H9 (cell line): ENCODE data around the gene PRPF19. TPM values are rescaled to one million over a fixed set of nuclear protein-coding genes. Genes with fewer than 3 reads are reported as not detected.

ENCODE experiments used
- DNase-seq: peaks from one replicate; pipeline ENCODE4 v3.0.0-alpha.2; 2017
- H2AFZ ChIP-seq: one replicate; pipeline ENCODE4 v1.6.1; 2013; ENCODE audit warnings: mild to moderate bottlenecking, low read length, control low read depth, moderate library complexity
- H2AK5ac ChIP-seq: 2 replicates; pipeline ENCODE4 v1.6.1; 2013; ENCODE audit warnings: low read length, control low read depth, mixed read lengths; ENCODE audit not compliant: insufficient read length
- H2BK120ac ChIP-seq: one replicate; pipeline ENCODE4 v1.6.1; 2013; ENCODE audit warnings: low read depth, mild to moderate bottlenecking, low read length, control low read depth, inconsistent platforms; ENCODE audit not compliant: poor library complexity, severe bottlenecking
- H2BK12ac ChIP-seq: 2 replicates; pipeline ENCODE4 v1.6.1; 2013; ENCODE audit warnings: low read length, control low read depth, mixed read lengths, low read depth; ENCODE audit not compliant: insufficient read length
- H2BK15ac ChIP-seq: 2 replicates; pipeline ENCODE4 v1.6.1; 2013; ENCODE audit warnings: low read depth, low read length, control low read depth
- H2BK20ac ChIP-seq: one replicate; pipeline ENCODE4 v1.6.1; 2013; ENCODE audit warnings: low read depth, mild to moderate bottlenecking, low read length, control low read depth, inconsistent platforms; ENCODE audit not compliant: poor library complexity, severe bottlenecking
- H2BK5ac ChIP-seq: 2 replicates; pipeline ENCODE4 v1.6.1; 2013; ENCODE audit warnings: low read length, control low read depth, mixed read lengths; ENCODE audit not compliant: insufficient read length
- H3K14ac ChIP-seq: 2 replicates; pipeline ENCODE4 v1.6.1; 2013; ENCODE audit warnings: low read length, control low read depth; ENCODE audit not compliant: insufficient read depth
- H3K18ac ChIP-seq: 2 replicates; pipeline ENCODE4 v1.6.1; 2013; ENCODE audit warnings: low read depth, mild to moderate bottlenecking, mixed read lengths, low read length, control low read depth; ENCODE audit not compliant: insufficient read length
- H3K23ac ChIP-seq: 2 replicates; pipeline ENCODE4 v1.6.1; 2013; ENCODE audit warnings: low read length, control low read depth, mixed read lengths, low read depth; ENCODE audit not compliant: insufficient read length
- H3K23me2 ChIP-seq: 2 replicates; pipeline ENCODE4 v1.6.1; 2013; ENCODE audit warnings: low read depth, mild to moderate bottlenecking, mixed read lengths, low read length, control low read depth; ENCODE audit not compliant: insufficient read length, poor library complexity, severe bottlenecking
- H3K27ac ChIP-seq: 2 replicates; pipeline ENCODE4 v1.5.1; 2013; ENCODE audit warnings: low read length, control low read depth, mixed read lengths, low read depth; ENCODE audit not compliant: insufficient read length
- H3K27me3 ChIP-seq: 2 replicates; pipeline ENCODE4 v1.6.1; 2013; ENCODE audit warnings: low read length, control low read depth, inconsistent platforms; ENCODE audit not compliant: insufficient read depth
- H3K4ac ChIP-seq: 2 replicates; pipeline ENCODE4 v1.6.1; 2013; ENCODE audit warnings: low read depth, mild to moderate bottlenecking, control low read depth, inconsistent platforms, low read length, moderate library complexity
- H3K4me1 ChIP-seq: 2 replicates; pipeline ENCODE4 v1.6.1; 2013; ENCODE audit warnings: low read length, control low read depth, inconsistent platforms; ENCODE audit not compliant: insufficient read depth
- H3K4me2 ChIP-seq: 2 replicates; pipeline ENCODE4 v1.6.1; 2013; ENCODE audit warnings: low read length, control low read depth, mixed read lengths; ENCODE audit not compliant: insufficient read length, insufficient read depth
- H3K56ac ChIP-seq: 2 replicates; pipeline ENCODE4 v1.6.1; 2013; ENCODE audit warnings: low read depth, mild to moderate bottlenecking, mixed read lengths, low read length, control low read depth; ENCODE audit not compliant: insufficient read length
- H3K79me1 ChIP-seq: 2 replicates; pipeline ENCODE4 v1.6.1; 2013; ENCODE audit warnings: low read depth, mild to moderate bottlenecking, moderate library complexity, low read length, control low read depth, inconsistent platforms; ENCODE audit not compliant: insufficient read depth, poor library complexity, severe bottlenecking
- H3K79me2 ChIP-seq: 2 replicates; pipeline ENCODE4 v1.6.1; 2013; ENCODE audit warnings: low read length, control low read depth, inconsistent platforms; ENCODE audit not compliant: insufficient read depth
- H3K9ac ChIP-seq: 2 replicates; pipeline ENCODE4 v1.6.1; 2013; ENCODE audit warnings: low read length, control low read depth, mixed read lengths; ENCODE audit not compliant: insufficient read length; ENCODE audit errors: extremely low read depth
- H3K9me3 ChIP-seq: one replicate; pipeline ENCODE4 v1.6.1; 2013; ENCODE audit warnings: low read depth, low read length, inconsistent platforms; ENCODE audit not compliant: control insufficient read depth
- H3T11ph ChIP-seq: one replicate; pipeline ENCODE4 v1.6.1; 2013; ENCODE audit warnings: mild to moderate bottlenecking, low read length, control low read depth, inconsistent platforms
- H4K20me1 ChIP-seq: one replicate; pipeline ENCODE4 v1.6.1; 2013; ENCODE audit not compliant: control insufficient read depth, insufficient read length, insufficient read depth
- H4K5ac ChIP-seq: 2 replicates; pipeline ENCODE4 v1.6.1; 2013; ENCODE audit warnings: low read depth, mild to moderate bottlenecking, mixed read lengths, low read length, control low read depth; ENCODE audit not compliant: insufficient read length
- H4K8ac ChIP-seq: replicated peaks from 2 replicates; pipeline ENCODE4 v1.6.1; 2013; ENCODE audit warnings: low read length, control low read depth, mixed read lengths, low read depth; ENCODE audit not compliant: insufficient read length
- H4K91ac ChIP-seq: 2 replicates; pipeline ENCODE4 v1.6.1; 2013; ENCODE audit warnings: low read depth, mild to moderate bottlenecking, moderate library complexity, mixed read lengths, low read length, control low read depth; ENCODE audit not compliant: insufficient read length
- H3K27ac Mint-ChIP-seq, 3 experiments: 2 replicates in 2 of 3; 3 replicates in 1 of 3; pipeline ENCODE4 v1.8.0; 2020 to 2021; ENCODE audit warnings: mixed read lengths in 3 of 3, mild to moderate bottlenecking in 1 of 3, moderate library complexity in 1 of 3
- H3K27me3 Mint-ChIP-seq: 2 replicates; pipeline ENCODE4 v1.8.0; 2021; ENCODE audit warnings: low read depth, mild to moderate bottlenecking, moderate library complexity, mixed read lengths
- H3K36me3 Mint-ChIP-seq, 3 experiments: 2 replicates in 2 of 3; 3 replicates in 1 of 3; pipeline ENCODE4 v1.8.0; 2020 to 2021; ENCODE audit warnings: low read depth in 3 of 3, mixed read lengths in 3 of 3; ENCODE audit not compliant: insufficient read depth in 1 of 3
- H3K4me1 Mint-ChIP-seq, 2 experiments: 2 replicates each; pipeline ENCODE4 v1.8.0; 2020; ENCODE audit warnings: mixed read lengths in 2 of 2
- H3K4me3 Mint-ChIP-seq, 2 experiments: 2 replicates in 1 of 2; 3 replicates in 1 of 2; pipeline ENCODE4 v1.8.0; 2020 to 2021; ENCODE audit warnings: mild to moderate bottlenecking in 2 of 2, mixed read lengths in 2 of 2, moderate library complexity in 1 of 2
- H3K9me3 Mint-ChIP-seq, 2 experiments: 2 replicates in 1 of 2; 3 replicates in 1 of 2; pipeline ENCODE4 v1.8.0; 2020; ENCODE audit warnings: mild to moderate bottlenecking in 2 of 2, mixed read lengths in 2 of 2, moderate library complexity in 1 of 2
- CTCF ChIP-seq: fragments of 200-600 bp; sonication (generic); conservative IDR thresholded peaks from 3 replicates; pipeline ENCODE4 v1.8.0; 2021; ENCODE audit warnings: antibody characterized with exemption, mild to moderate bottlenecking
- WGBS: extraction: QIAGEN DNeasy Blood & Tissue Kit; methylation state at CpG from one replicate; pipeline ENCODE4 v1.1.7; 2013; ENCODE audit warnings: missing lambda C conversion rate, low lambda C conversion rate, mixed read lengths; ENCODE audit not compliant: insufficient read length; ENCODE audit errors: extremely low coverage; 5-methylcytosine and 5-hydroxymethylcytosine counted together
- total RNA-seq: library from RNA; stranded (reverse); gene quantifications from 2 replicates; pipeline ENCODE4 v1.2.1, GENCODE V29; 2021

Gene PRPF19
- total RNA-seq, 1 experiment from 2014 or later, result 130 TPM

- H3K4me1 Mint-ChIP-seq, result no peaks in the 10 kb centered on the region
Measured at GRCh38 chr11:60890696-60891095, 15.7 kb downstream of the PRPF19 start.

More at GRCh38 chr11:60890696-60891095, 15.7 kb downstream of the PRPF19 start:
- Histone ChIP-seq H2BK20ac (no peak overlapping the region), H3K23me2 (no peaks in the 10 kb centered on the region), H4K5ac (no peak overlapping the region), H3K4me1 (no peaks in the 10 kb centered on the region), H3T11ph (no peak overlapping the region), H3K18ac (no peak overlapping the region), H2BK15ac (no peak overlapping the region), H3K9me3 (no peaks in the 10 kb centered on the region), H2BK120ac (no peak overlapping the region), H4K8ac (no peak overlapping the region), H2BK5ac (no peak overlapping the region), H4K20me1 (no peaks in the 10 kb centered on the region), H2AFZ (no peak overlapping the region), H2BK12ac (no peak overlapping the region), H3K79me1 (no peaks in the 10 kb centered on the region), H3K23ac (no peak overlapping the region), H3K27me3 (no peaks in the 10 kb centered on the region), H4K91ac (no peak overlapping the region), H3K79me2 (no peaks in the 10 kb centered on the region), H3K27ac (no peak overlapping the region), H2AK5ac (no peak overlapping the region), H3K4ac (no peak overlapping the region), H3K56ac (no peak overlapping the region), H3K4me2 (no peak overlapping the region), H3K9ac (no peak overlapping the region), H3K14ac (no peak overlapping the region; the same call in 1 of the 2 replicates)
- no peak for DNase-seq
- Mint-ChIP-seq H3K4me3 (no peak overlapping the region), H3K9me3 (no peaks in the 10 kb centered on the region), H3K36me3 (peaks cover 12 to 59% (median 14%) of the 10 kb centered on the region in 3 experiments; a peak in 6 of 7 replicates), H3K27me3 (no peaks in the 10 kb centered on the region), H3K27ac (no peak overlapping the region)
- WGBS, result no CpG with 5 or more reads among the region's 5 CpGs
- TF ChIP-seq CTCF, result no peak
